GM18868 (cell line): ENCODE measurements around the gene PIMREG.
"Not testable (repeated sequence)": the region's sequence is repeated elsewhere in the genome, so short reads cannot be mapped to it uniquely, and the experiment has no call there.

Experiments used
- ATAC-seq: cut with Tn5 transposase; IDR thresholded peaks from one replicate; pipeline ENCODE4 v1.9.1; 2021; ENCODE audit warnings: mild to moderate bottlenecking, moderate library complexity; ENCODE audit not compliant: unreplicated experiment

Gene PIMREG

DNA sequence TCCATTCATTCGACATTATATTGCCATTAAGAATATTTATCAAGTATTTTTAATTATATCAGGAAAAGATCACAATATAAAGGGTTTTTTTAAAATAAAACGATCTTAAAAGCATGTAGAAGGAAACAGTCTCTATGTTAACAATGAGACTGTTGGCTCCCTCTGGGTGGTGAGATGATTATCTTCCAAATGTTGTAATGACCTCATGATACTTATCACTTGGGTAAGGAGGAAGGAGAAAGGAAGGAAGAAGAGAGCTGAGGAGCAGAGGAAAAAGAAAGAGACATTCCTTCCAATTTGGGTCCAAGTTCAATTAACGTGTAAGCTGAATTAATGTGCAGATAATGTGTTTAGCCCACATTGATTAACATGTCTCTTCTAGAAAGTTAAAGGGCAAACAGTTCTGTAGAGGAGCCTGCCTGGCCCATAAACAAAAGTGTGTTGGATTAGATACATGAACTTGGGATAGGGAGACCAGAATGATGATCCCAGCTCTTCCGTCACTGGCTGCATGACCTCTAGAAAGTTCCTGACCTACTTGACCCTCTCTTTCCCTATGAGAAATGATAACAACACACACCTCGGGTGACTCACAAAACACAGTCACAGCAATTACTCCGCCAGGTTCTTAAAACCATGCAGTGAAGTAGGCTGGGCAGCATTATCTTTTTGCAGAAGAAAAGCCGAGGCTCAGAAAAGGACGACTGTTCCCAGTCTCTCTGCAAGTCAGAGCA lies 32.0 kb downstream of the PIMREG start:
- no peak for ATAC-seq

DNA sequence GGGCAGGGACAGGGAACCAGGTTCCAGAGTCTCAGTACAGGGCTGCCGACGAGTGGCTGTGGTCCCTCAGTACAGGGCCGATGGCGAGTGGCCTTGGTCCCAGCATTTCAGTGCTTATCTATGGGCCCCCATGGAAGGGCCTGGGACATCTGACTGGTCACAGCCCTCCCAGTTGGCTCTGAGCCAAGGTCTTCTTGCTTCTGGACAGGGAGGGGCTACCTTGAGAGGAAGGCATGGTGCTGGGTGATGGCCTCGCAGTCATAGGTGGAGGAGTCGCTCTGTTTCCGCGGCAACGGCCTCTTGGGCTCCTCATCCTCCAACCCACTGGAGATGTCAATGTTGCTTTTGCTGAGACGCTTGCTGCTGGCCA lies 32.5 kb downstream of the PIMREG start:
- ATAC-seq: no peak

GRCh38 chr17:6477831-6478383 lies 33.7 kb downstream of the PIMREG start:
- ATAC-seq: no peak

DNA sequence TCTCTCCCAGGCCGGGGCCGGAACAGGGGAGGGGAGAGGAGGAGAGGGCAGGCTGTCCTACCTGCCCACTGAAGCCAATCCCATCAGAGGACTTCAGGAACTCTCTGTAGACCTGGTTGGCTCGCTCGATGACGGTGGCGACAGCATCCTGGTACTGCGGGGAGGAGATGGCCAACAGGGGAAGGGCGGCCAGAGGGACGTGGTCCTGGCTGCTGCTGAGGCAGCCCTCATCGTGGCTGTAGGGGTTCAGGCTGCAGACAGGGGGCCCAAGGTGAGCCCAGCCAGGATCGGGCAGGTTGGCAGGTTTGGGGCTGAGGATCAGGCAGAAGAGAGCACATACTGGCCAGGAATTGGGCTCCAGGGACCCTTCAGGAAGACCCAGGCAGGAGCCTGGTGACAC lies 34.2 kb downstream of the PIMREG start:
- ATAC-seq: no peak

DNA sequence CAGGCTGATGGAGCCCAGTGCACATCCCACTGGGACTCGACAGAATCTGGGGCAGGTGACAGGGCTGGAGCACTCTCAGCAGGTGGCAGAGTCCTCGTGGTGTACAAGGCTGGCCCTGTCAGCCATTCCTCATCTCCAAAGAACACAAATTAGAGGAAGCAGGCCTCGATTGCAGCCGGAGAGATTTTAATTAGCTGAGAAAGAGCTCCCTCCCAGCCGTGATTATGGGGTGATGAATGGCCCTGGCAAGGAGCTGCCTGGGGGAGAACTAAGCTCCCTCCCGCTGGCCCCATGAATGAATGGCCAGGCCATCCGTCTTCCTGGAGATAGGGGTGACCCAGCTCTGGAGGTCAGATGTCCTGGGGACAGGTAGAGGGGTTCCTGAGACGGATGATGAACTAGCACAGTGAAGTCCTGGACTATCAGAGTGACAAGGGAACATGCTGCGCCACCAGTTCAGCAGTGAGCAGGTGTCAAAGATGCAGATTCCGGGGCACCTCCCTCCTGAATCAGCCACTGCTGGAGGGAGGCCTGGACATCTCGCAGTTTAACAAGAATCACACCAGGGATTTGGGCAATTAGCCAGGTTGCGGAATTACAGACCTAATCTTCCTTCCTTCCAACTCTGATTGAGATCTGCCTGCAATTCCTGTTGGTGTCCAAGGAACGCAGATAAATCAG lies 35.5 kb downstream of the PIMREG start:
- ATAC-seq: no peak

DNA sequence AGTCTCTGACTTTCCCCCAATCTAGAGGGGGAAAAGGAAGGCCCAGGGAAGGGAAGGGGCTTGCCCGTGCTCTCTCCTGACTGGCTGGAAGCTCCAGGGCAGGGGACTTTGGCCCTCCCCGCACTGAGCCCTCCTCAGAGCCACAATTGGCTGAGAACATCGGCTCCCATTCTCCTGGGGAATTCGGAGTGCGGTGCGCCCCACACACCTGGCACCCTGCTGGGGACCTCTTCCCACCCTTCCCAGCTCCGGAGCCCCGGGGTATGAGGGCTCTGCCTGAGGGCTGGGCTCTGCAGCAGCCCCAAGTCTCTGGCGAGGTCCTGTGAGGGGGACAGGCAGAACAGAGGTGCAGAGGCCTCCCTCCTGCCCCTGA lies 36.0 kb downstream of the PIMREG start:
- no peak for ATAC-seq

DNA sequence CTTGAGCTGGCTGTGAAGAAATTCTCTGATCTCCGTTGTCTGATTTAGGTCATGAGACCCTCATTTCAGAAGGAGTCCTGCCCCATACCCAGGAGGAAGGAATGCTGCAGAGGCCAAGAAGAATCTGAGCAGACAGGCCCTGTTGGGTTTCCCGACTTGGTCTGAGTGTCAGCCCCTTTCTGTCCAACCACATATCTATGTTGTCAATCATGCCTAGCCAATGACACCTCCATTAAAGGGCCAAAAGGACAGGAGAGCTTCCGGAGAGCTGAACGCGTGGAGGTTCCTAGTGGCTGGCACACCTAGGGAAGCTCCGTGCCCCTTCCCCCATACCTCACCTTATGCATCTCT lies 37.8 kb downstream of the PIMREG start:
- no peak for ATAC-seq

- not testable (repeated sequence) for ATAC-seq
Observed at GRCh38 chr17:6482796-6483195, 38.5 kb downstream of the PIMREG start.

- no peak for ATAC-seq
Observed at GRCh38 chr17:6483507-6483906, 39.3 kb downstream of the PIMREG start.

GRCh38 chr17:6485646-6486412 lies 41.6 kb downstream of the PIMREG start:
- ATAC-seq: no peak

DNA sequence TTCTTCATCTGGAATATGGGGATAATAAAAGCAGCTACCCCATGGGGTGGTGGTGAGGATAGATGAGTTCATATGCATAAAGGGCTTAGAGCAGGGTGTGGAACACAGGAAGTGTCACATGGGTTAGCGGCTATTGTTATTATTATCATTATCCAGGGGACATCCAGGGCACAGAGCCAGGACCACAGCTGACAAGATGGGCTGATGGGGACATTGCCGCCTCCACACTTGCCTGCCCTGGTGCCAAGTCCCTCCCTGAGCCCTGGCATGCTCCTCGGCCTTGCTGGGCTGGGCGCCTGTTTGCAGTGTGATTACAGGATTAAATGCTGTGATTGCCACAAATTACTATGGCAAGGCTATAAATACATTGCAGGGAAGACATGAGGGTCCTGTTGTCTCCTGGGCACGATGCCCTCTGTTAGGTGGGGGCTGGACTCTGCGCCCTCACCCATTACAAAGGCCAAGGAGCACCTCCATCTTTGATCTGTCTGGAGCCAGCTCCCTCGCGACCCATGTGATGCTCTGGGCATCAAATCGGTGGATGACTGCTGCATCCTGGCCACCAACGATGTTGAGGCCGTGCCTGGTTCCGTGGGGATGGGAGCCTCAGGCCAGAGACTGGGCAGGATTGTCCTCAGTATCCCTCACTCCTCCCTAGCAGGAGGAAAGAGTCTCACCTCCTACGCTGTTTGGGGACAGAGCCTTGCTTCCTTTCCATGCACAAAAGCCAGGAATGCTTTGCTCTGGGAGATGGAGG lies 43.2 kb downstream of the PIMREG start:
- no peak for ATAC-seq

- ATAC-seq: no peak
Observed at GRCh38 chr17:6488008-6488539, 43.8 kb downstream of the PIMREG start.

DNA sequence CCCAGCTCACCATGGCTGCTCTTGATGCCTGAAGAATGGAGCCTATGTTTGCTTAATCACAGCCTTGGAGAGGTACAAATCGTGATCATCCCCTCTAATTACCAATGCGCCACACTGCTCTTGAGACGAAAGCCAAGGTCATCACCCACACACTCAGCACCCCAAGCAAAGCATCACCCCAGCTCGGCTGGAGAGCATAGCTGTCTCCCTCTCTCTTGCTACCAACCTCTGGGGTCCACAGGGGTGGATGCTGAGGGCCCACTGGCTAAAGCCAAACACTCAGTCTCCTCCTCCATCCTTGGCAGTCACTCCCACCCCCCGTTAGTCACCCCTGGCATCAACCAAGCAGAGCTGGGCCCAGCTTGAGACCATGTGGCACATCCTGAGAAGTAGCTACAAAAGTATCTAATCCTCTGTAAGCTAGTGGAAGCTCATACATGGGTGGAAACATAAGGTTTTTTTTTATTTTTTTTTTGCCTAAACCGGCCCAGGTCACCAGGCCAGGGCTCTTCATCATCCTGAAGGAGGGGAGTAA lies 44.8 kb downstream of the PIMREG start:
- no peak for ATAC-seq

GRCh38 chr17:6491071-6491700 lies 46.9 kb downstream of the PIMREG start:
- ATAC-seq: no peak

GRCh38 chr17:6492892-6493674 lies 48.8 kb downstream of the PIMREG start:
- ATAC-seq: no peak

- no peak for ATAC-seq
Observed at GRCh38 chr17:6494239-6494941, 50.1 kb downstream of the PIMREG start.

DNA sequence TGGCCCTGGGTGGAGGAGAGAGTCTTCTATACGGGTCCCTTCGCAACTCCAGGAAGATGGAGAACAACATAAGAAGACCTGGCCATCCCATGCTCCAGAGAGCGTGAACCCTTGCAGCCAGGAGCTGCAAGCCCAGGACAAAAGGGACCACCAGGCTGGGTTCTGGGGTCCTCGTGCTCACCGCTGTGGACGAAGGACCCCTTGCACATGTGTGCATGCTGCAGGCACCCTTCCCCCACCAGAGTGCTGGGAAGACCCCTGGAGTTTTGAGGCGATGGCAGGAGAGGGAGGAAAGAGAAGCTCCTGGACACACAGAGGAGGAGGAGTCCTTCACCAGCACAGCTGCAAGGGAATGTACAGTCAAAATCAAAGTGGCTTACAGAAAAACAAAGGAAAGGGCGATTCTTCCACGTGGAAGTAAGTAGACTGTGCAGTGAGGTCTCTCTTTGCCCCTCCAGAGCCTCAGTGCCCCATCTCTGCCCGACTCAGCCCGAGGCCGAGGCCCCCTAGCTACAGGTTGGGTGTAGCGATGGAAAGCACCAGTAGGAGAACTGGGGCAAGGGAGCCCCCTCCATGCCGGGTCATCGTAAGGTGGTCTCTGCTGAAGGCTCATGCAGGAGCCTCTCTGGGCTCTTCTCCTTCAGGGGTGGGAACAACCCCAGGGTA lies 51.3 kb downstream of the PIMREG start:
- no peak for ATAC-seq

GRCh38 chr17:6496116-6496481 lies 51.8 kb downstream of the PIMREG start:
- ATAC-seq: no peak
